HUES6 (cell line): ENCODE results near the gene TBCCD1.
"Not testable (repeated sequence)": the region's sequence is repeated elsewhere in the genome, so short reads cannot be mapped to it uniquely, and the experiment has no call there.

Source experiments
- H3K27ac ChIP-seq: 2 replicates; pipeline ENCODE4 v1.7.0; 2013; ENCODE audit warnings: low read depth, mild to moderate bottlenecking, low read length, inconsistent platforms
- H3K27me3 ChIP-seq: 2 replicates; pipeline ENCODE4 v1.6.1; 2013; ENCODE audit warnings: low read length; ENCODE audit not compliant: control insufficient read depth, insufficient read depth
- H3K36me3 ChIP-seq: 2 replicates; pipeline ENCODE4 v1.6.1; 2013; ENCODE audit warnings: low read length; ENCODE audit not compliant: control insufficient read depth, insufficient read depth
- H3K4me1 ChIP-seq: 2 replicates; pipeline ENCODE4 v1.6.1; 2013; ENCODE audit warnings: low read length; ENCODE audit not compliant: control insufficient read depth, insufficient read depth
- H3K4me3 ChIP-seq: 2 replicates; pipeline ENCODE4 v1.5.1; 2013; ENCODE audit warnings: low read depth, low read length
- H3K9ac ChIP-seq: one replicate; pipeline ENCODE4 v1.6.1; 2013; ENCODE audit warnings: mild to moderate bottlenecking, low read length
- H3K9me3 ChIP-seq: 2 replicates; pipeline ENCODE4 v1.6.1; 2013; ENCODE audit warnings: low read depth, low read length; ENCODE audit not compliant: control insufficient read depth, insufficient read depth

TBCCD1 gene

DNA sequence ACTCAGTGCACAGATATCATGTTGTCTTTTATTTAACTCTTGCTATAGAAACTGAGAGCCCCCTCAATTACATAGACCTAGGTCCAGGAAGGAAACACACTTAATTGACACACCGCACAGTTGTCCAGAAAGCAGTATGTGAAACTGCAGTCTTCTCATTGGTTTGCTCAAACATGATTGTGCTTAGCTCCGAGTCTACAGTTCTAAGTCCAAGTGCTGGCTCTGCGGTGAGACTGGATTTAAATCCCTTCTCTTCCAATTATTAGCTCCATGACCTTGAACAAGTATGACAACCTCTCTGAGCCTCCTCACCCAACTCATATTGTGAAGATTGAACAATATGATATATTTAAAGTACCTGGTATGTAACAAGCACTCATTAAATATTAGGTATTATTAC lies 26.7 kb upstream of the TBCCD1 start:
- no peak overlapping the region for H3K27ac ChIP-seq
- H3K9ac ChIP-seq = no peak overlapping the region
- H3K36me3 ChIP-seq = no peaks in the 10 kb centered on the region
- H3K27me3 ChIP-seq = no peaks in the 10 kb centered on the region
- H3K9me3 ChIP-seq = no peaks in the 10 kb centered on the region
- H3K4me1 ChIP-seq = peaks cover 4% of the 10 kb centered on the region; the same call in 1 of the 2 replicates
- no peak overlapping the region for H3K4me3 ChIP-seq

DNA sequence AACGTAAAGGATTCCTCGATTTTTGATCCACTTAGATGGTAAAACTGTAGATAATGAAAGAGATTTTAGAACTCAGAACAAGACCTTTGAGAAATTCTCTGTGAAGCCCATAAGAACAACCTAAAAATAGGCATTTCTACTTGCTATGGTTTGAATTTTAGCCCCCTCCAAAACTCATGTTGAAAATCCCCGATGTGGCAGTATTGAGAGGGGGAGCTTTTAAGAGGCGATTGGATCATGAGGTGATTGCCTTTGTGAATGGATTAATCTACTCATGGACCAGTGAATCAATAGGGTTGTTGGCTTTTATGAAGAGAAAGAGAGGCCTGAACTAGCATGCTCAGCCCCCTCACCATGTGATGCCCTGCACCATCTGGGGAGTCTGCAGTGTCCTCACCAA lies 25.5 kb upstream of the TBCCD1 start:
- Histone ChIP-seq H3K27me3 (no peaks in the 10 kb centered on the region), H3K36me3 (no peaks in the 10 kb centered on the region), H3K27ac (no peak overlapping the region), H3K4me3 (no peak overlapping the region), H3K9ac (no peak overlapping the region), H3K9me3 (no peaks in the 10 kb centered on the region), H3K4me1 (peaks cover 4% of the 10 kb centered on the region; the same call in 1 of the 2 replicates)

GRCh38 chr3:186590580-186591295 lies 23.6 kb upstream of the TBCCD1 start:
- no peaks in the 10 kb centered on the region for H3K9me3 ChIP-seq
- no peak overlapping the region for H3K4me3 ChIP-seq
- H3K4me1 ChIP-seq = no peaks in the 10 kb centered on the region
- H3K9ac ChIP-seq = no peak overlapping the region
- peaks cover 5% of the 10 kb centered on the region for H3K36me3 ChIP-seq
- H3K27ac ChIP-seq = no peak overlapping the region
- H3K27me3 ChIP-seq = no peaks in the 10 kb centered on the region

DNA sequence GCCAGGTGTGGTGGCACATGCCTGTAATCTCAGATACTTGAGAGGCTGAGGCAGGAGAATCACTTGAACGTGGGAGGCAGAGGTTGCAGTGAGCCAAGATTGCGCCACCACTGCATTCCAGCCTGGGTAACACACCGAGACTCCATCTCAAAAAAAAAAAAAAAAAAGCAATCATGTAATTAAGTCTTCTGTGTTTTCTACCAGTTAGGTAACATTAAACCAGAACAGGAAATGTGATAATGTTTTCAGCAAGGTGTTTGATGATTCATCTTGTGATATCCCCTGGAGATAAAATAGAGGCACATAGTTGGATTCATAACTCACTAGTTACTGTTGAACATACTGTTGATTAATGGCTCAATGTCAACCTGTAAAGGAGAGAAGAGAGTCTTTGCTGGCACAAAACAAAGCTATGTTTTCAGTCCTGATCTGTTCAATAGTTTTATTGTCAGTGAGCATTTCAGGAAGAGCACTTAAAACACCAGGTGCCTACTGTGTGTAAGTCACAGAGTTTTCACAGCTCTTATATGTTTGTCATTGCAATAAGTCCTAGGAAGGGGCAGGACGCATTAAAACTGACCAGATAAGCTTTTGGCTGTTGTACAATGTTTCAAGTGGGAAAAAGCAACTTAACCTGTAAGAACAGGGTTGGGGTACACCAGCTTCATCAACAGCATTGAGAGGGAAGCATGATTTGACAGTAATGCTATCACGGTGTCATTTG lies 22.9 kb upstream of the TBCCD1 start:
- H3K4me3 ChIP-seq = no peak overlapping the region
- H3K9me3 ChIP-seq = no peaks in the 10 kb centered on the region
- peaks cover 12% of the 10 kb centered on the region for H3K36me3 ChIP-seq
- H3K27ac ChIP-seq = no peak overlapping the region
- H3K4me1 ChIP-seq = no peaks in the 10 kb centered on the region
- H3K27me3 ChIP-seq = no peaks in the 10 kb centered on the region
- no peak overlapping the region for H3K9ac ChIP-seq

GRCh38 chr3:186589121-186589520 lies 22.0 kb upstream of the TBCCD1 start:
- Histone ChIP-seq H3K9me3 (no peaks in the 10 kb centered on the region), H3K27ac (no peak overlapping the region), H3K4me3 (no peak overlapping the region), H3K27me3 (no peaks in the 10 kb centered on the region), H3K9ac (no peak overlapping the region), H3K4me1 (no peaks in the 10 kb centered on the region; the same call in 1 of the 2 replicates), H3K36me3 (peaks cover 21% of the 10 kb centered on the region)

- H3K9ac ChIP-seq = no peak overlapping the region
- H3K36me3 ChIP-seq = peaks cover 26% of the 10 kb centered on the region
- H3K27me3 ChIP-seq = no peaks in the 10 kb centered on the region
- H3K4me3 ChIP-seq = no peak overlapping the region
- H3K4me1 ChIP-seq = no peaks in the 10 kb centered on the region; the same call in 1 of the 2 replicates
- no peak overlapping the region for H3K27ac ChIP-seq
- no peaks in the 10 kb centered on the region for H3K9me3 ChIP-seq
These were observed 21.5 kb upstream of the TBCCD1 start for GRCh38 chr3:186588632-186589031.

DNA sequence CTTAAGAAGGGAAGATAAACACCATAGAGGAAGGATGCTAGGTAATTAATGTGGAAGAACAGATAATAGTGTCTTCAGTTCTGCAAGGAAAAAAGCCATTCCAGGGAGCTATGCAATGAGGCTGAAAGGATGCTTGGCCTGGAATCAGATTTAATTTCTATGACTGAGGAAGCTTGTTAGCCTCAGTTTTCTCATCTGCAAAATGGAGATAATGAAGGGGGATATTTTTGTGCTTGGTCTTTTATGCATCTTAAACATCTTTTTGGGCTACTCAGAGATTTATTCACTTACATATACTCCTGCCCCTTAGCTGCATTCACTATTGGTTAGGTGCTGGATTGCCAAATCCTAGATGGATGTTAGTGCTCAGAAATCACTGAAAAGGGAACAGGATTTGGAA lies 20.0 kb upstream of the TBCCD1 start:
- H3K4me3 ChIP-seq = no peak overlapping the region
- no peaks in the 10 kb centered on the region; the same call in 1 of the 2 replicates for H3K4me1 ChIP-seq
- no peaks in the 10 kb centered on the region for H3K9me3 ChIP-seq
- H3K9ac ChIP-seq = no peak overlapping the region
- no peaks in the 10 kb centered on the region for H3K27me3 ChIP-seq
- H3K27ac ChIP-seq = no peak overlapping the region
- peaks cover 41% of the 10 kb centered on the region for H3K36me3 ChIP-seq

GRCh38 chr3:186586245-186586644 lies 19.1 kb upstream of the TBCCD1 start:
- H3K36me3 ChIP-seq = peaks cover 50% of the 10 kb centered on the region
- not testable (repeated sequence) for H3K9ac ChIP-seq, H3K4me3 ChIP-seq, H3K27ac ChIP-seq, H3K4me1 ChIP-seq, H3K9me3 ChIP-seq, H3K27me3 ChIP-seq

DNA sequence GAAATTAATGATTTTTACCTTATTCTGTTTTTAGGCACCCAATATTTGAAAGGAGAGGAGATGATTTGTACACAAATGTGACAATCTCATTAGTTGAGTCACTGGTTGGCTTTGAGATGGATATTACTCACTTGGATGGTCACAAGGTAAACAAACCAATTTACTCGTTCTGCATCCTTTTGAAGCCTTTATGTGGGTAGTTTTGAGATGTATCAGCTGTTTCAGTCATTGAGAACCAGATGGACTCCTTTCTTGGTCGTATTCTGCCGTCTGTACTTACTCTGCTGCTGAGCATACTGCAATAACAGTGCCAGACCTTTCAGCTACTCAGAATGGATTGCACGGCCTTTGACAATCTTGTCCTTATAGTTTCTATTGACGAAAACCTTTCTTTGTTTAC lies 16.7 kb upstream of the TBCCD1 start:
- Histone ChIP-seq H3K36me3 (peaks cover 72% of the 10 kb centered on the region), H3K27me3 (no peaks in the 10 kb centered on the region), H3K9me3 (no peaks in the 10 kb centered on the region), H3K4me1 (no peaks in the 10 kb centered on the region; the same call in 1 of the 2 replicates), H3K9ac (peak overlapping the region; percentile 7), H3K27ac (peak overlapping the region; percentile 17; the same call in 1 of the 2 replicates), H3K4me3 (no peak overlapping the region)

- no peaks in the 10 kb centered on the region for H3K27me3 ChIP-seq
- H3K9me3 ChIP-seq = no peaks in the 10 kb centered on the region
- H3K27ac ChIP-seq = peak overlapping the region; percentile 17; the same call in 1 of the 2 replicates
- H3K4me1 ChIP-seq = no peaks in the 10 kb centered on the region; the same call in 1 of the 2 replicates
- H3K4me3 ChIP-seq = no peak overlapping the region
- no peak overlapping the region for H3K9ac ChIP-seq
- H3K36me3 ChIP-seq = peaks cover 82% of the 10 kb centered on the region
These were observed 15.4 kb upstream of the TBCCD1 start for GRCh38 chr3:186582541-186582940.

- Histone ChIP-seq H3K4me3 (no peak overlapping the region), H3K36me3 (peaks cover 95% of the 10 kb centered on the region), H3K27me3 (no peaks in the 10 kb centered on the region), H3K27ac (no peak overlapping the region), H3K4me1 (no peaks in the 10 kb centered on the region; the same call in 1 of the 2 replicates), H3K9me3 (no peaks in the 10 kb centered on the region), H3K9ac (no peak overlapping the region)
These were observed 13.6 kb upstream of the TBCCD1 start for GRCh38 chr3:186580785-186581184.
